ENCODE measurements around the gene PTRH2. TPM values are rescaled to one million over a fixed set of nuclear protein-coding genes. Genes with fewer than 3 reads are reported as not detected.
"Not testable (repeated sequence)": the region's sequence is repeated elsewhere in the genome, so short reads cannot be mapped to it uniquely, and the experiment has no call there.

The PTRH2 gene
- total RNA-seq, 4 donors from 2014 or later: 27.2 to 31.7 (median 30.9) TPM

DNA sequence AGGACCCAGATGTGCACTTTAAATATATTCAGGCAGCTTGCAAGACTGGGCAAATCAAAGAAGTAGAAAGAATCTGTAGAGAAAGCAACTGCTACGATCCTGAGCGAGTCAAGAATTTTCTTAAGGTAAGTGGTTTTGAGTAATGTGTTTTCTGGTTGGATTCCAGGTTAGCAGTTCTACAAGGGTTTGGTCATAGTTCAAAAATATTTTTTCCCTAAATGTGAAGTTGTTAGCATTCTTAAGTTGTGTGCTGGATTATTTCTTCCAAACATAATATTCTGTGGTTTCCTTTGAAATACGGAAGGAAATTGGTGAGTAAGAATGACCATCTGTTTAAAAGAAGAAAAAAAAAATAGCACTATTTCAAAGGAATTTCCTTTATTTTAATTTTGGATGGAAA is 38.4 kb downstream of the PTRH2 start:
- intact Hi-C loops (cut with DNase I): no loop called here
- Histone ChIP-seq H3K4me3 (no peak overlapping the region), H3K27me3 (no peaks in the 10 kb centered on the region), H3K4me1 (peaks cover 0 to 27% (median 3%) of the 10 kb centered on the region in 3 donors), H3K27ac (no peak overlapping the region), H3K36me3 (peaks cover 3 to 99% (median 17%) of the 10 kb centered on the region in 3 donors), H3K9me3 (no peaks in the 10 kb centered on the region)
- 21 to 26% methylated on average over 3 of the region's 3 CpGs for WGBS, 2 donors
- TF ChIP-seq POLR2A (IDR thresholded peaks at IDR 0.05): no peak
- TF ChIP-seq, protein P1, sequence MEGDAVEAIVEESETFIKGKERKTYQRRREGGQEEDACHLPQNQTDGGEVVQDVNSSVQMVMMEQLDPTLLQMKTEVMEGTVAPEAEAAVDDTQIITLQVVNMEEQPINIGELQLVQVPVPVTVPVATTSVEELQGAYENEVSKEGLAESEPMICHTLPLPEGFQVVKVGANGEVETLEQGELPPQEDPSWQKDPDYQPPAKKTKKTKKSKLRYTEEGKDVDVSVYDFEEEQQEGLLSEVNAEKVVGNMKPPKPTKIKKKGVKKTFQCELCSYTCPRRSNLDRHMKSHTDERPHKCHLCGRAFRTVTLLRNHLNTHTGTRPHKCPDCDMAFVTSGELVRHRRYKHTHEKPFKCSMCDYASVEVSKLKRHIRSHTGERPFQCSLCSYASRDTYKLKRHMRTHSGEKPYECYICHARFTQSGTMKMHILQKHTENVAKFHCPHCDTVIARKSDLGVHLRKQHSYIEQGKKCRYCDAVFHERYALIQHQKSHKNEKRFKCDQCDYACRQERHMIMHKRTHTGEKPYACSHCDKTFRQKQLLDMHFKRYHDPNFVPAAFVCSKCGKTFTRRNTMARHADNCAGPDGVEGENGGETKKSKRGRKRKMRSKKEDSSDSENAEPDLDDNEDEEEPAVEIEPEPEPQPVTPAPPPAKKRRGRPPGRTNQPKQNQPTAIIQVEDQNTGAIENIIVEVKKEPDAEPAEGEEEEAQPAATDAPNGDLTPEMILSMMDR (IDR thresholded peaks at IDR 0.05): no peak
- no peak for DNase-seq

DNA sequence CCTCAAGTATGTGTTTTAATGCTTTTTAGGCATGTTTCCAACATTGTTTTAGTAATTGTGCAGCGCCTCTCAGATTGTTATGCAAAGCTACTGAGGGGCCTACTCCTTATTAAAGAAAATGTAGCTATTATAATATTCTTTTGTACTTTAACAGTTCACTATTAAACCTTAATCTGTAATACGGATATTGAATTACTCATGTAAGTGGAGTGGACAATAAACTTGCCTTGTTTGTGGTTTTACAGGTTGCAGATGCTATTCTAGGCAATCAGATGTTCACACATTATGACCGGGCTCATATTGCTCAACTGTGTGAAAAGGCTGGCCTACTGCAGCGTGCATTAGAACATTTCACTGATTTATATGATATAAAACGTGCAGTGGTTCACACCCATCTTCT is 41.0 kb downstream of the PTRH2 start:
- 82 to 85% methylated on average over 5 of the region's 5 CpGs for WGBS, 2 donors
- intact Hi-C loops (cut with DNase I): no loop called here

DNA sequence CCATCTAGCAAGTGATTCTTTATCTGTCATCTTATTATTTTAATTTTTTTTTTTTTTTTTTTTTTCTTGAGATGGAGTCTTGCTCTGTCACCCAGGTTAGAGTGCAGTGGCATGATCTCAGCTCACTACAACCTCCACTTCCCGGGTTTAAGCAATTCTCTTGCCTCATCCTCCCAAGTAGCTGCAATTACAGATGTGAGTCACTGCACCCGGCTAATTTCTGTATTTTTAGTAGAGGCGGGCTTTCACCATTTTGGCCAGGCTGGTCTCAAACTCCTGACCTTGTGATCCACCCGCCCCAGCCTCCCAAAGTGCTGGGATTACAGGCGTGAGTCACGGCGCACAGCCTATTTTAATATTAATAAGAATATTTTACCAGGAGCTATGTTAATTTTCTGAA is 50.6 kb downstream of the PTRH2 start:
- intact Hi-C loops (cut with DNase I); H3K9me3 ChIP-seq; H3K27ac ChIP-seq; H3K4me1 ChIP-seq; H3K27me3 ChIP-seq; DNase-seq; H3K4me3 ChIP-seq: not testable (repeated sequence)
- peaks cover 5 to 100% (median 31%) of the 10 kb centered on the region in 3 donors for H3K36me3 ChIP-seq
- WGBS, 2 donors: 66 to 75% methylated on average over 7 of the region's 7 CpGs

More for the DNA sequence above, 41.0 kb downstream of the PTRH2 start:
- DNase-seq: no peak
- peaks cover 0 to 27% (median 3%) of the 10 kb centered on the region in 3 donors for H3K4me1 ChIP-seq
- H3K4me3 ChIP-seq: no peak overlapping the region
- H3K9me3 ChIP-seq: no peaks in the 10 kb centered on the region
- TF ChIP-seq, protein P1 (IDR thresholded peaks at IDR 0.05): no peak
- TF ChIP-seq POLR2A (IDR thresholded peaks at IDR 0.05): no peak
- H3K27ac ChIP-seq: no peak overlapping the region
- H3K36me3 ChIP-seq: peaks cover 15 to 99% (median 29%) of the 10 kb centered on the region in 3 donors
- H3K27me3 ChIP-seq: no peaks in the 10 kb centered on the region

DNA sequence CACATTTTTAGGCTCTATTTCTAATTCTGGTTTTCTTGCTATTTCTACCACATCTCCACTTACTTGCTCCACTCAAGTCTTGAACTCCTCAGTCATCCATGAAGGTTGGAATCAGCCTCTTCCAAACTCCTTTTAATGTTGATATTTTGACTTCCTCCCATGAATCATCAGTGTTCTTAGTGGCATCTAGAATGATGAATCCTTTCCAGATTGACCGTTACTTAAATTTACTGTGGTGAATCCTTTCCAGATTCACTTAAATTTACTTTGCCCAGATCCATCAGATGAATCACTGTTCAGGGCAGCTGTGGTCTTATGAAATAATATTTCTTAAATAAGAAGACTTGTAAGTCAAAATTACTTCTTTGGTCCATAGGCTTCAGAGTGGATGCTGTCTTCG is 55.1 kb downstream of the PTRH2 start:
- intact Hi-C loops (cut with DNase I): no loop called here
- no peaks in the 10 kb centered on the region for H3K4me1 ChIP-seq
- H3K27me3 ChIP-seq: no peaks in the 10 kb centered on the region
- H3K36me3 ChIP-seq: peaks cover 4 to 99% (median 16%) of the 10 kb centered on the region in 3 donors
- no peak overlapping the region for H3K4me3 ChIP-seq
- WGBS, 2 donors: 80 to 87% methylated on average over 2 of the region's 2 CpGs
- H3K9me3 ChIP-seq: no peaks in the 10 kb centered on the region
- DNase-seq: no peak
- H3K27ac ChIP-seq: no peak overlapping the region
- TF ChIP-seq POLR2A (IDR thresholded peaks at IDR 0.05): no peak

DNA sequence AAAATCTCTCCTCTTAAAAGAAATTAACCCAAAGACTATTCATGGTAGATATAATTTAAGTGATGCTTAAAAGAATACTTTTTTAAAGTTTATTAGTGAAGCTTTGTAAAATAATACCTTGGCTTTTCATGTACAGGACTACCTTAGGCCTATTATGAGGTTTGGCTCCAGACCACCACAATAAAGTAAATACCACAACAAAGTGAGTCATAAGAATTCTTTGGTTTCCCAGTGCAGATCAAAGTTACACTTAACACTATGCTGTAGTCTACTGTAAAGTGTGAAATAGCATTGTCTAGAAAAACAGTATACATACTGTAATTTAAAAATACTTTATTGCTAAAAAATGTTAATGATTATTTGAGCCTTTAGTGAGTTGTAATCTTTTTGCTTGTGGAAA is 55.9 kb downstream of the PTRH2 start:
- TF ChIP-seq POLR2A (IDR thresholded peaks at IDR 0.05): no peak
- TF ChIP-seq, protein P1 (IDR thresholded peaks at IDR 0.05): no peak
- no peak for DNase-seq

DNA sequence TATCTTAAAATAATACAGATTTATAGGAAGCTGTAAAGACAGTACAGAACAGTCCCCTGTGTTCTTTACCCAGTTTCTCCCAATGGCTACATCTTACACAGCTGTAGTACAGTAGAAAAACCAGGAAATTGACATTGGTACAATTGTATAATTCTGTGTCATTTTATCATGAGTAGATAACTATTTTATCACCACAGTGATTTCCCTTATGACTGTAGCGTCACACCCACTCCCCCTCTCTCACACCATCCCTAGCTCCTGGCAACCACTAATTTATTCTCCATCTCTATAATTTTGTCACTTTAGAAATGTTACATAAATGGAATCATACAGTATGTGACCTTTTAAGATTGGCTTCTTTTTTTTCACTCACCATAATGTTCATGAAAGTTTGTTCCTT is 56.6 kb downstream of the PTRH2 start:
- 91 to 95% methylated on average over 1 of the region's 1 CpG for WGBS, 2 donors
- intact Hi-C loops (cut with DNase I): no loop called here
- no peaks in the 10 kb centered on the region for H3K27me3 ChIP-seq

More for the DNA sequence above, 55.9 kb downstream of the PTRH2 start:
- Histone ChIP-seq H3K36me3 (peaks cover 4 to 97% (median 16%) of the 10 kb centered on the region in 3 donors), H3K27ac (no peak overlapping the region), H3K27me3 (no peaks in the 10 kb centered on the region), H3K4me3 (no peak overlapping the region), H3K9me3 (no peaks in the 10 kb centered on the region), H3K4me1 (no peaks in the 10 kb centered on the region)
- intact Hi-C loops (cut with DNase I): no loop called here

More for the DNA sequence above, 56.6 kb downstream of the PTRH2 start:
- DNase-seq: no peak
- no peaks in the 10 kb centered on the region for H3K4me1 ChIP-seq
- H3K9me3 ChIP-seq: no peaks in the 10 kb centered on the region
- H3K4me3 ChIP-seq: no peak overlapping the region
- H3K36me3 ChIP-seq: peaks cover 4 to 97% (median 16%) of the 10 kb centered on the region in 3 donors
- no peak for TF ChIP-seq POLR2A (IDR thresholded peaks at IDR 0.05)
- TF ChIP-seq, protein P1 (IDR thresholded peaks at IDR 0.05): no peak
- H3K27ac ChIP-seq: no peak overlapping the region

Measured in esophagus squamous epithelium (tissue), 5 donors.